GM13976 (cell line): Measurements from ENCODE around the gene TMEM114.
"Not testable (repeated sequence)": the region's sequence is repeated elsewhere in the genome, so short reads cannot be mapped to it uniquely, and the experiment has no call there.

ENCODE experiments used
- DNase-seq: peaks from one replicate; pipeline ENCODE4 v3.0.0; 2012; ENCODE audit warnings: low spot score
- in situ Hi-C: fragments of 300-500 bp; cut with MboI; formaldehyde crosslinking; loops from one replicate; pipeline ENCODE4 v1.12.0; 2022; ENCODE audit warnings: low sequenced_read_pairs, mixed read lengths, inconsistent platforms; ENCODE audit not compliant: unreplicated experiment
- TF ChIP-seq, protein P1 (sequence below): IDR thresholded peaks from 2 replicates; pipeline ENCODE4 v1.5.1; 2012; ENCODE audit warnings: borderline replicate concordance, mild to moderate bottlenecking; ENCODE audit not compliant: insufficient read depth; ENCODE audit errors: extremely low read depth, missing control alignments, control extremely low read depth

Gene TMEM114

DNA sequence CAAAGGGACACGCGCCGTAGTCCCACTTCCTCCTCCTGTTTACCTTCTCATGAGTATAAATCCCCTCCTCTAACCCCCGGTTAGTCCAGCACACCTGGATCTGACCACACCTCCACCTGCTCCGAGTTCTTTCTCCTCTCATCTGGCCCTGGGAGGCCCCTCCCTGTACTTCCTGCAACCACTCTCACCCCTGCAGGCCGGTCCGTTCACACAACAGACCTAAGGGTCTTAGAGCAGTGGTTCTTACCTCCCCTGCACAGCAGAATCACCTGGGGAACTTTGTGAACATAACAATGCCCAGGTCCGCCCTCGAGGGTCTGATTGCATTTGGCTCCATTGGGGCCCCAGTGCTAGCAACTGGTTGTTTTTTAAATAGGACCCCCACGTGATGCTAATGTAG is 24.8 kb downstream of the TMEM114 start:
- TF ChIP-seq, protein P1, sequence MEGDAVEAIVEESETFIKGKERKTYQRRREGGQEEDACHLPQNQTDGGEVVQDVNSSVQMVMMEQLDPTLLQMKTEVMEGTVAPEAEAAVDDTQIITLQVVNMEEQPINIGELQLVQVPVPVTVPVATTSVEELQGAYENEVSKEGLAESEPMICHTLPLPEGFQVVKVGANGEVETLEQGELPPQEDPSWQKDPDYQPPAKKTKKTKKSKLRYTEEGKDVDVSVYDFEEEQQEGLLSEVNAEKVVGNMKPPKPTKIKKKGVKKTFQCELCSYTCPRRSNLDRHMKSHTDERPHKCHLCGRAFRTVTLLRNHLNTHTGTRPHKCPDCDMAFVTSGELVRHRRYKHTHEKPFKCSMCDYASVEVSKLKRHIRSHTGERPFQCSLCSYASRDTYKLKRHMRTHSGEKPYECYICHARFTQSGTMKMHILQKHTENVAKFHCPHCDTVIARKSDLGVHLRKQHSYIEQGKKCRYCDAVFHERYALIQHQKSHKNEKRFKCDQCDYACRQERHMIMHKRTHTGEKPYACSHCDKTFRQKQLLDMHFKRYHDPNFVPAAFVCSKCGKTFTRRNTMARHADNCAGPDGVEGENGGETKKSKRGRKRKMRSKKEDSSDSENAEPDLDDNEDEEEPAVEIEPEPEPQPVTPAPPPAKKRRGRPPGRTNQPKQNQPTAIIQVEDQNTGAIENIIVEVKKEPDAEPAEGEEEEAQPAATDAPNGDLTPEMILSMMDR: no peak
- in situ Hi-C loops: loop anchor here (25.0 kb wide), 1 partner anchor 572 kb away; no protein-coding TSS in a partner anchor
- DNase-seq: no peak

DNA sequence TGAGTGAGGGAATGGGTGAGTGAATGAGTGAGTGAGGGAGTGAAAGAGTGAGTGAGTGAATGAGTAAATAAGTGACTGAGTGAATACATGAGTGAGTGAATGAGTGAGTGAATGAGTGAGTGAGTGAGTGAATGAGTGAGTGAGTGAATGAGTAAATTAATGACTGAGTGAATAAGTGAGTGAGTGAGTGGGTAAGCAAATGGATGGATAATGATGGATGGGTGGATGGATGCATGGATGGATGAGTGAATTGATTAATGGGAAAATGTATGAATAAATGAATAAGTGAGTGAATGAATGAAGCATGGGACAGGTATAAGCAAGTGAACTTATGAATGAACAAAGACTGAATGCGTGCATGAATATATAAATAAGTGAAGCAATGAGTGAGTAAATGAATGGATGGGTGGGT is 25.4 kb downstream of the TMEM114 start:
- no peak for DNase-seq
- TF ChIP-seq, protein P1: no peak
- in situ Hi-C loops: loop anchor here (25.0 kb wide), 1 partner anchor 572 kb away; no protein-coding TSS in a partner anchor

GRCh38 chr16:8563944-8564540 is 26.3 kb downstream of the TMEM114 start:
- in situ Hi-C loops: loop anchor here (25.0 kb wide), 1 partner anchor 573 kb away; no protein-coding TSS in a partner anchor
- not testable (repeated sequence) for DNase-seq

- in situ Hi-C loops: loop anchor here (25.0 kb wide), 1 partner anchor 576 kb away; no protein-coding TSS in a partner anchor
- TF ChIP-seq, protein P1: no peak
- DNase-seq: no peak
Measured at GRCh38 chr16:8561496-8561895, 28.8 kb downstream of the TMEM114 start.

DNA sequence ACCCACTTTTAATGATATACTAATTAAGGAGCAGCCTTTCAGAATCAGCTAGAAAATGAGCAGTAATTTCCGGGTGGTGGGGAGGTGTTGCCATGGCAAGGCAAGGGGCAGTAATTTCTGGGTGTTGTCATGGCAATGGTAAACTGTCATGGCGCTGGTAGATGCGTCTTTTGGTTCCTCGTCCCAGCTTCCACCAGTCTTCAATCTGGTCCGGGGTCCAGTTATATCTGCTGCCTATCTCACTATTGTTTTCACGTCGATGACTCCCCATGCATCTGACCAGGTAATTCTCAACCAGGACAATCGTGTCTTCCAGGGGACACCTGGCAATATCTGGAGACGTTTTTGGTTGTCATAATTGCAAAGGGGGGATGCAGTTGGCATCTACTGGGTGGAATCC is 34.9 kb downstream of the TMEM114 start:
- TF ChIP-seq, protein P1: no peak
- no peak for DNase-seq
- in situ Hi-C loops: loop anchor here (25.0 kb wide), 1 partner anchor 582 kb away; no protein-coding TSS in a partner anchor

DNA sequence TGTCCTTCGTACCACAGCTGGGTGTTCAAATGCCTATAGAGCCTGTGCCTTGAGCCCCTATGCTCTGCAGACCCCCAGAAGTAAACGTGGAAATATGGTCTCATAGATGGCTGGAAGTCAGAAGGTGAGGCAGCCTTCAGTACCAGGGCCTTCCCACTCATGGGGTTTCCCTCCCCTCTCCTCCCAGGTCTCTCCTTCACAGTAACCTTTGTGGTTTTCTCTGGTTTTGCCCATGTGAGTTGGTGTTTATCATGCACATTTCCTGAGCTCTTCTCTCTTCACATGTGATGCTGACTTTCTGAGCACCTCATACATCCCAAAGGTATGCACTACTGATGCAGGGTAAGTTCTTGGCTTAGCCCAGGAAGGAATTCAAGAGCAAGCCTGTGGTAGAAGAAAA is 35.4 kb downstream of the TMEM114 start:
- TF ChIP-seq, protein P1: no peak
- in situ Hi-C loops: loop anchor here (25.0 kb wide), 1 partner anchor 582 kb away; no protein-coding TSS in a partner anchor
- no peak for DNase-seq

DNA sequence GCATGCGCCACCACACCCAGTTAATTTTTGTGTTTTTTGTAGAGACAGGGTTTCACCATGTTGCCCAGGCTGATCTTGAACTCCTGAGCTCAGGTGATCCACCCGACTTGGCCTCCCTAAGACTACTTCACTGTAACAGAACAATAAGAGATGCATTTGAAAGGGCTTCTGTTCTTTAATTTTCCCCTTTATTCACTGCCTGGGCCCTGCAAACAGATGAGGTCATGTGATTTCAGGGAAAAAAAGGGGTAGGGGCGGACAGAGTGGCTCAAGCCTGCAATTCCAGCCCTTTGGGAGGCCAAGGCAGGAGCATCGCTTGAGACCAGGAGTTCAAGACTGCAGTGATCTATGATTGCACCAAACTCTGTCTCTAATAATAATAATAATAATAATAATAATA is 36.3 kb downstream of the TMEM114 start:
- DNase-seq: no peak
- in situ Hi-C loops: loop anchor here (25.0 kb wide), 1 partner anchor 583 kb away; no protein-coding TSS in a partner anchor
- TF ChIP-seq, protein P1: no peak
